ENCODE data around the gene RANBP10.

The RANBP10 gene

GRCh38 chr16:67779256-67780014 lies 26.9 kb downstream of the RANBP10 start:
- Mint-ChIP-seq H3K9me3 (no peaks in the 10 kb centered on the region), H3K27ac (no peak overlapping the region), H3K4me1 (ENCODE audit: low read depth) (peaks cover 23% of the 10 kb centered on the region), H3K36me3 (ENCODE audit: low read depth) (peaks cover 19% of the 10 kb centered on the region), H3K4me3 (no peak overlapping the region), H3K27me3 (ENCODE audit: low read depth) (no peaks in the 10 kb centered on the region)
- no peak for DNase-seq (ENCODE audit: low spot score)

DNA sequence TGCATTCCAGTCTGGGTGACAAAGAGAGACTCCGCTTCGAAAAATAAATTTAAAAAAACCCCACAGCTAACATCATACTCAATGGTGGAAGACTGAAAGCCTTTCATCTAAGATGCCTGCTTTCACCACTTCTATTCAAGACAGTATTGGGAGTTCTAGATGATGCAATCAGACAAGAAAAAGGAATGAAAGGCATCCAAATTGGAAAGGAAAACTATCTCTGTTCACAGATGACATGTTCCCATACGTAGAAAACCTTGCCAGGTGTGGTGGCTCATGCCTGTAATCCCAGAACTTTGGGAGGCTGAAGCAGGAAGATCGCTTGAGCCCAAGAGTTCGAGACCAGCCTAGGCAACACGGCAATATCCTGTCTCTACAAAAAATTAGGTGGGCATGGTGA lies 31.1 kb downstream of the RANBP10 start:
- Mint-ChIP-seq H3K4me3 (no peak overlapping the region), H3K27me3 (ENCODE audit: low read depth) (no peaks in the 10 kb centered on the region), H3K27ac (no peak overlapping the region), H3K9me3 (no peaks in the 10 kb centered on the region), H3K4me1 (ENCODE audit: low read depth) (peaks cover 6% of the 10 kb centered on the region), H3K36me3 (ENCODE audit: low read depth) (peaks cover 19% of the 10 kb centered on the region)
- no peak for DNase-seq (ENCODE audit: low spot score)

- H3K27me3 Mint-ChIP-seq (ENCODE audit: low read depth), result no peaks in the 10 kb centered on the region
- DNase-seq (ENCODE audit: low spot score), result no peak
- peaks cover 17% of the 10 kb centered on the region for H3K36me3 Mint-ChIP-seq (ENCODE audit: low read depth)
- H3K4me3 Mint-ChIP-seq, result no peak overlapping the region
- no peak overlapping the region for H3K27ac Mint-ChIP-seq
- H3K9me3 Mint-ChIP-seq, result no peaks in the 10 kb centered on the region
- peaks cover under 1% of the 10 kb centered on the region for H3K4me1 Mint-ChIP-seq (ENCODE audit: low read depth)
Measured at GRCh38 chr16:67774457-67774853, 31.9 kb downstream of the RANBP10 start.

DNA sequence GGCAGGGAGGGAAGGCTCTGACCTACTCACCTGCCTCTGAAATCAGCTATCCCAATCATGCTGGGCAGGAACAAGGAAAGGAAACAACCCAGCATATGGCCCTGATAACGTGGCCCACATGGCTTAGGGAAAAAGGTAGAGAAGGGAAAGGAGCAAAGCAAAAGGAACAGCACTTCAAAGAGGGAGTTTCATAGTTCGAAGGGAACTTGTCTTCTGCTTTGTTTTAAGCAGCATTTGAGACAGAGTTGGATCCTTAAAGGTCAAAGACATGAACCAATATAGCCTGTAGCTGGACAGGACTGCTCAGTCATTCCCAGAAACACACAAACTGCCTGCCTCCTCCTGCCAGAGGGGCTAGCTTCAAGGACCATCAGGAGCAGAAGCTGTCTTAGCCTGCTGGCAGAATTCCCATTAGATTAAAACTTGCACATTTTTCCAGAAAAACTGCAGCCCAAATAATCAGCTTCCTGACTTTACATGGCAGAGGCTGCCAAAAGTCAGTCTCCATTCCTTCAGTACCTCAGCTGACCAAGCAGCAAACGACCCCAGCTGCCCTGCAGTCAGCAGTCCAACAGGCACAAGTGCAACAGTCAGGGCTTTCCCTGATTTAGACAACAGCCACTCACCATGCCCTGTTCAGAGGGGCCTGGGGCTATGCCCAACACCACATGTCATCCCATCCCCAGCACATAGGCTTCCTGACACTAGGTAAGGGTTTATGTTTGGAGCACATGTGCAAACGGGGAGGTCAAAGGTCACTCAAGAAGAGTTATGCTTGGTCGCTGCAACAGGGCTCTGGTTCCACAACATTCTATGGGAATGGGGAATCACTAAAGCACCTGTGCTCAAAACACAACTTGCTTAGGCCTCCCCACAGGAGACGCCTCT lies 32.5 kb downstream of the RANBP10 start:
- no peaks in the 10 kb centered on the region for H3K9me3 Mint-ChIP-seq
- H3K27me3 Mint-ChIP-seq (ENCODE audit: low read depth), result no peaks in the 10 kb centered on the region
- H3K27ac Mint-ChIP-seq, result no peak overlapping the region
- H3K4me3 Mint-ChIP-seq, result no peak overlapping the region
- H3K4me1 Mint-ChIP-seq (ENCODE audit: low read depth), result no peaks in the 10 kb centered on the region
- no peak for DNase-seq (ENCODE audit: low spot score)
- H3K36me3 Mint-ChIP-seq (ENCODE audit: low read depth), result peaks cover 17% of the 10 kb centered on the region

- H3K27ac Mint-ChIP-seq, result no peak overlapping the region
- no peaks in the 10 kb centered on the region for H3K4me1 Mint-ChIP-seq (ENCODE audit: low read depth)
- H3K36me3 Mint-ChIP-seq (ENCODE audit: low read depth), result peaks cover 17% of the 10 kb centered on the region
- H3K9me3 Mint-ChIP-seq, result no peaks in the 10 kb centered on the region
- no peaks in the 10 kb centered on the region for H3K27me3 Mint-ChIP-seq (ENCODE audit: low read depth)
- DNase-seq (ENCODE audit: low spot score), result no peak
- H3K4me3 Mint-ChIP-seq, result no peak overlapping the region
Measured at GRCh38 chr16:67773099-67773498, 33.3 kb downstream of the RANBP10 start.

GRCh38 chr16:67770346-67770991 lies 35.9 kb downstream of the RANBP10 start:
- H3K36me3 Mint-ChIP-seq (ENCODE audit: low read depth), result peaks cover 23% of the 10 kb centered on the region
- H3K4me3 Mint-ChIP-seq, result no peak overlapping the region
- H3K9me3 Mint-ChIP-seq, result no peaks in the 10 kb centered on the region
- DNase-seq (ENCODE audit: low spot score), result no peak
- no peaks in the 10 kb centered on the region for H3K27me3 Mint-ChIP-seq (ENCODE audit: low read depth)
- H3K4me1 Mint-ChIP-seq (ENCODE audit: low read depth), result no peaks in the 10 kb centered on the region
- H3K27ac Mint-ChIP-seq, result no peak overlapping the region

DNA sequence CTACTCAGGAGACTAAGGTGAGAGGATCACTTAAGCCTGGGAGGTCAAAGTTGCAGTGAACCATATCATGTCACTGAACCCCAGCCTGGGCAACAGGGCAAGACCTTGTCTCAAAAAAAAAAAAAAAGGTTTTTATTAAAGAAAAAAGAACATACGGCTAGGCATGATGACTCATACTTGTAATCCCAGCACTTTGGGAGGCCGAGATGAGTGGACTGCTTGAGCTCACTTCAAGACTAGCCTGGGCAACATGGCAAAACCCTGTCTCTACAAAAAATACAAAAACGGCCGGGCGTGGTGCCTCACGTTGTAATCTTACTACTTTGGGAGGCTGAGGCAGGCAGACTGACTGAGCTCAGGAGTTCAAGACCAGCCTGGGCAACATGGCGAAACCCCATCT lies 38.4 kb downstream of the RANBP10 start:
- H3K36me3 Mint-ChIP-seq (ENCODE audit: low read depth), result peaks cover 24% of the 10 kb centered on the region
- H3K4me1 Mint-ChIP-seq (ENCODE audit: low read depth), result peaks cover under 1% of the 10 kb centered on the region
- no peaks in the 10 kb centered on the region for H3K9me3 Mint-ChIP-seq
- DNase-seq (ENCODE audit: low spot score), result no peak
- no peaks in the 10 kb centered on the region for H3K27me3 Mint-ChIP-seq (ENCODE audit: low read depth)
- H3K27ac Mint-ChIP-seq, result no peak overlapping the region
- no peak overlapping the region for H3K4me3 Mint-ChIP-seq

GRCh38 chr16:67766291-67766690 lies 40.1 kb downstream of the RANBP10 start:
- no peaks in the 10 kb centered on the region for H3K9me3 Mint-ChIP-seq
- H3K4me3 Mint-ChIP-seq, result no peak overlapping the region
- no peak for DNase-seq (ENCODE audit: low spot score)
- peaks cover 18% of the 10 kb centered on the region for H3K36me3 Mint-ChIP-seq (ENCODE audit: low read depth)
- H3K4me1 Mint-ChIP-seq (ENCODE audit: low read depth), result peaks cover 3% of the 10 kb centered on the region
- H3K27ac Mint-ChIP-seq, result no peak overlapping the region
- no peaks in the 10 kb centered on the region for H3K27me3 Mint-ChIP-seq (ENCODE audit: low read depth)

- Mint-ChIP-seq H3K4me3 (no peak overlapping the region), H3K27ac (no peak overlapping the region), H3K9me3 (no peaks in the 10 kb centered on the region), H3K36me3 (ENCODE audit: low read depth) (peaks cover 9% of the 10 kb centered on the region), H3K27me3 (ENCODE audit: low read depth) (no peaks in the 10 kb centered on the region), H3K4me1 (ENCODE audit: low read depth) (peaks cover 14% of the 10 kb centered on the region)
- DNase-seq (ENCODE audit: low spot score), result no peak
Measured at GRCh38 chr16:67764158-67764667, 42.1 kb downstream of the RANBP10 start.

DNA sequence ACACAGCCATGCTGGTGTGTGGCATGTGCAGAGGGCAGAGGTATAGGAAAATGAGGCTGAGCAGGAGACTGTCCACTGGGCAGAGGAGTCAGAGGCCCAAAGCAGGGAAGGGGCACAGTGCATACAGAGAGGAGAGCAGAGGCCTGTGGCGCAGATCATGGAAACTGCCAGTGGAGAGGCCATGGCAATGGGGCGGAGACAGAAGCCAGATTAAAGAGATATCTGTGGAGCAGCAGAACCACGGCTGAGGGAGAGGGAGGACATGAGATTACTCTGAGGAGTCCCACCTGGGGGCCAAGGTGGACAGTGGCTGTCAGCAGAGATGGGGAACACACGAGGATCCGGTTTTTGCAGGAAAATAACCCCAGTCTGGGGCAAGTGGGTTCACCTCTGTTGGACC lies 43.3 kb downstream of the RANBP10 start:
- Mint-ChIP-seq H3K36me3 (ENCODE audit: low read depth) (peaks cover 9% of the 10 kb centered on the region), H3K4me1 (ENCODE audit: low read depth) (peaks cover 14% of the 10 kb centered on the region), H3K27me3 (ENCODE audit: low read depth) (no peaks in the 10 kb centered on the region), H3K9me3 (no peaks in the 10 kb centered on the region), H3K4me3 (no peak overlapping the region), H3K27ac (no peak overlapping the region)
- no peak for DNase-seq (ENCODE audit: low spot score)

- Mint-ChIP-seq H3K4me1 (ENCODE audit: low read depth) (peaks cover 14% of the 10 kb centered on the region), H3K27me3 (ENCODE audit: low read depth) (no peaks in the 10 kb centered on the region), H3K9me3 (no peaks in the 10 kb centered on the region), H3K27ac (no peak overlapping the region), H3K4me3 (no peak overlapping the region), H3K36me3 (ENCODE audit: low read depth) (peaks cover 9% of the 10 kb centered on the region)
- DNase-seq (ENCODE audit: low spot score), result no peak
Measured at GRCh38 chr16:67762385-67762784, 44.0 kb downstream of the RANBP10 start.

DNA sequence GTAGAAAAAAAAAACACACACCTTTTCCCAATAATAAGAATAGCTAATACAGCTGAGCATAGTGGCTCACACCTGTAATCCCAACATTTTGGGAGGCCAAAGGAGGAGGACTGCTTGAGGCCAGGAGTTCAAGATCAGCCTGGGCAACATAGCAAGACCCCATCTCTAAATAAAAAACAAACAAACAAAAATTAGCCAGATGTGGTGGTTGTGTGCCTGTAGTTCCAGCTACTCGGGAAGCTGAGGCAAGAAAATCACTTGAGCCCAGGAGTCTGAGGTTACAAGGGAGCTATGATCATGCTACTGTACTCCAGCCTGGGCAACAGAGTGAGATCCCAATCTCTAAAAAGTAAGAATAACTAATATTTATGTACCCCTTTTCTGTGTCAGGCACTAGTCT lies 44.4 kb downstream of the RANBP10 start:
- no peaks in the 10 kb centered on the region for H3K9me3 Mint-ChIP-seq
- H3K36me3 Mint-ChIP-seq (ENCODE audit: low read depth), result peaks cover 9% of the 10 kb centered on the region
- no peak for DNase-seq (ENCODE audit: low spot score)
- no peaks in the 10 kb centered on the region for H3K27me3 Mint-ChIP-seq (ENCODE audit: low read depth)
- no peak overlapping the region for H3K27ac Mint-ChIP-seq
- peaks cover 14% of the 10 kb centered on the region for H3K4me1 Mint-ChIP-seq (ENCODE audit: low read depth)
- H3K4me3 Mint-ChIP-seq, result no peak overlapping the region

GRCh38 chr16:67760956-67761230 lies 45.5 kb downstream of the RANBP10 start:
- DNase-seq (ENCODE audit: low spot score), result no peak
- peaks cover 4% of the 10 kb centered on the region for H3K36me3 Mint-ChIP-seq (ENCODE audit: low read depth)
- H3K27ac Mint-ChIP-seq, result peak overlapping the region; percentile 3
- H3K4me3 Mint-ChIP-seq, result no peak overlapping the region
- H3K4me1 Mint-ChIP-seq (ENCODE audit: low read depth), result peaks cover 14% of the 10 kb centered on the region
- no peaks in the 10 kb centered on the region for H3K27me3 Mint-ChIP-seq (ENCODE audit: low read depth)
- H3K9me3 Mint-ChIP-seq, result no peaks in the 10 kb centered on the region
